Stimulated activated CD8-positive, alpha-beta memory T cell treated with anti-CD3 and anti-CD28 coated beads, Interleukin-4, amount 100 ng/mL, for 1 hour (primary cell): ENCODE data around the gene NUDT14.

Experiments used
- DNase-seq, 2 donors: peaks; one replicate each; pipeline ENCODE4 v3.0.0-alpha.2; 2020; ENCODE audit warnings: low read depth in 2 of 2, low spot score in 1 of 2

The NUDT14 gene

GRCh38 chr14:105161309-105161708 is 19.8 kb downstream of the NUDT14 start:
- no peak for DNase-seq

- DNase-seq, result no peak
These were observed 20.3 kb downstream of the NUDT14 start for GRCh38 chr14:105160776-105161175.

DNA sequence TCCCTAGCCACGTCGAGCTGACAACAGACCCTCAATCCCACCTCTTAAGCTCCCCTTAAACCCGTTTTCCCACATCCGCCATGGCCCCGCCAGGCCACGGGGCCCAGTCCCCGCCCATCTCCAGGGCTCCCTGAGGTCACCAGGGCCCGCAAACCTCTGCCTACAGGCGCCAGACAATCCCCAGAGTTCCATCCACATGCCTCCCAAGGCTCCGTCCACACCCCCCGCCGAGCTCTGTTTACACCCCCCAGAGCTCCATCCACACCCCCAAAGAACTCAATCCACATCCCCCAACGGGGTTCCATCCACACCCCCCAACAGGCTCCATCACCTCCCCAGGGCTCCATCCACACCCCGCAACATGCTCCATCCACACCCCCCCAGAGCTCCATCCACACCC is 21.8 kb downstream of the NUDT14 start:
- no peak for DNase-seq

GRCh38 chr14:105158794-105159193 is 22.3 kb downstream of the NUDT14 start:
- DNase-seq, result no peak

DNA sequence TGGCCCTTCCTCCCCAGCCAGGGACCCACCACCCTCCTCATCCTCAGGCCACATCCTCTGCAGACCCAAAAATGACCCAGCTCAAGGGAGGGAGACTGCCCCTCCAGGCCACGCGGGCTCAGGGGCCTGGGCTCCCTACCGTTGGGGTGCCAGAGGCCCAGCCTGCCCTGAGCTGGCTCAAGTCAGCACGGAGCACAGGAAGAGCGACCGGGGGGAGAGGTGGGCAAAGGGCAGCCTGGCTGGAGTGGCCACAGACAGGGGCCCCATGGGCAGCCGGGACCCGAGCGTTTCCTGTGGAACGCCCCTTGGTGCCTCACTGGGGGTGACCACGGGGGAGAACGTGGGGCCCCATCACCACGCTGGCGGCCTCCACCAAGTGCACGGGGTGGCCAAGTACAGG is 23.2 kb downstream of the NUDT14 start:
- DNase-seq, result no peak

- no peak for DNase-seq
These were observed 24.4 kb downstream of the NUDT14 start for GRCh38 chr14:105156414-105157375.

- no peak for DNase-seq
These were observed 25.3 kb downstream of the NUDT14 start for GRCh38 chr14:105155681-105156413.

- DNase-seq, result no peak
These were observed 26.0 kb downstream of the NUDT14 start for GRCh38 chr14:105155071-105155651.

DNA sequence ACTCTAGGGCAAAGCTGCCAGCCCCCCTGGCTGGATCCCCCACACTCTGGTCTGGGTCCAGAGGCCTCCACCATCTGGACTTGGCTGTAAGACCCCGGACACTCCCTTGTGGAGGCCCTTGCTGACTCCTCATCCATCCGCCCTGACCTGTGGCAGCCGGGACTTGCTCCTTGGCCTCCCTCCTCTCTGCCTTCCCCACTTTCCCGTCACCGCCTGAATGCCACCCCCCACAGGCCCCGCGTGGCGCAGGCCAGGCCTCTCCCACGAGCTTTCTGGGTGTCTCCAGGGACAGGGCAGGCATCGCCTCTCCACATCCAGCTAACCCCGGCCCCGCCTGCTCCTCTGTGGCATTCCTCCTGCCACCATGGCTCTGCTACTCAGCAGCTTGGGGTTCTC is 26.6 kb downstream of the NUDT14 start:
- DNase-seq, result no peak

- no peak for DNase-seq
These were observed 27.2 kb downstream of the NUDT14 start for GRCh38 chr14:105153739-105154475.

- no peak for DNase-seq
These were observed 27.8 kb downstream of the NUDT14 start for GRCh38 chr14:105153331-105153731.

DNA sequence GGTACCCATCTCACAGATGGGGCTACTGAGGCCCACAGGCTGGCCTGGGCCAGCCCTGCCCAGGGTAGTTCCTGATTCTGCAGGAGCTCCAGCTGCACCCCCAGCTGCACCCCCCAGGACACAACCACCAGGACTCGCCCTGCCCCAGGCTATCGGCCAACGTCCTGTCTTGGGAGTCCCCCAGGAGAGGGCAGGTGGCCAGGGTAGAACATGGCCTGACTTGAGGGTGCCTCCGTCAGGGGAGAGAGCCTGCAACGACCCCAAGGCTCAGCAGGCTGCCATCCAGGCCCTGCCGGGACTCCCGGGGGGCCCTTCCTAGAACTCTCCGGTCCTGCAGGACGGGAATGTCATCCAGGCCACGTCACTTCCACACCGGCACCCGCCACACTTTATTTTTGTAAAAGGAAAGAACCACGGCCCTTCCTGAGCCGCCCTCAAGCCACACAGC is 28.3 kb downstream of the NUDT14 start:
- no peak for DNase-seq

DNA sequence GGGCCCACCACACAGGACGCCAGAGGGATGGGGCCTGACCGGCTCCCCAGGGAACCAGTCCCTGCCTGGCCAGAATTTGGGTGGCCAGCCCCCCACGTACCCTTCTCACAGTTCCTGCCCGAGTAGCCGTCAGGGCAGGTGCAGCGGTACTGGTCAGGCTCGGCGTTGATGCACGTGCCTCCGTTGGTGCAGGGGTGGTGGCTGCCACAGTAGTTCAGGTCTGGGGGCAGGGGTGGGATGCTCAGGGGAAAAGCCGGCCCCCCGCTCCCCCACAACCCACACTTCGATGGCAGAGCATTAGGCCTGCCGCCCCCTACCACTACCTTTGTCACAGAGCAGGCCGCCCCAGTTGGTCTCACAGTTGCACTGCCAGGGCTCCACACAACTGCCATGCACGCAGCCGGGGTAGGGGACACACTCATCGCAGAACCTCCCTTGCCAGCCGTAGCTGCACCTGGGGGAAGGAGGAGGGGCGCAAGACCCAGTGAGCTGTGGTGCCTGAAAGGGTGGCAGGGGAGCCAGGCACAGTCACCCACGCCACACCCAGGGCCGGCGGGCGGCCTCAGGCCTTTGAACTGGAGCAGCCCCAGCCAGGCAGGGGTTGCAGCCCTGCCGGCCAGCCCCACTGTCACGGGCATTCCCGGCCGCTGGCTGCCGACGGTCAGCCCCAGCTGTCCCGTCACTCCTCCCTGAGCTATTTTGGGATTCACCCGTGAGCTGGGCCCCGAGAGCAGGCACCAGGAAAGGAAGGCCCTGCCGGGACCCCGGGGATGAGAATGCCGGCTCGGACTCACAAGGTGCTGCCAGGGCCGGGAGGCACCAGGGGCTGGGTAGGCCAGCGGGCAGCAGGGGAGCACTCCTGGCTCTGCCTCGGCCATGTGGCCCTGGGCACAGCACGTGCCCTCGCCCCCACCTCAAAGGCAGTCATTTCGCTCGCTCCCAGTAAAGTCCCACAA is 29.0 kb downstream of the NUDT14 start:
- no peak for DNase-seq

DNA sequence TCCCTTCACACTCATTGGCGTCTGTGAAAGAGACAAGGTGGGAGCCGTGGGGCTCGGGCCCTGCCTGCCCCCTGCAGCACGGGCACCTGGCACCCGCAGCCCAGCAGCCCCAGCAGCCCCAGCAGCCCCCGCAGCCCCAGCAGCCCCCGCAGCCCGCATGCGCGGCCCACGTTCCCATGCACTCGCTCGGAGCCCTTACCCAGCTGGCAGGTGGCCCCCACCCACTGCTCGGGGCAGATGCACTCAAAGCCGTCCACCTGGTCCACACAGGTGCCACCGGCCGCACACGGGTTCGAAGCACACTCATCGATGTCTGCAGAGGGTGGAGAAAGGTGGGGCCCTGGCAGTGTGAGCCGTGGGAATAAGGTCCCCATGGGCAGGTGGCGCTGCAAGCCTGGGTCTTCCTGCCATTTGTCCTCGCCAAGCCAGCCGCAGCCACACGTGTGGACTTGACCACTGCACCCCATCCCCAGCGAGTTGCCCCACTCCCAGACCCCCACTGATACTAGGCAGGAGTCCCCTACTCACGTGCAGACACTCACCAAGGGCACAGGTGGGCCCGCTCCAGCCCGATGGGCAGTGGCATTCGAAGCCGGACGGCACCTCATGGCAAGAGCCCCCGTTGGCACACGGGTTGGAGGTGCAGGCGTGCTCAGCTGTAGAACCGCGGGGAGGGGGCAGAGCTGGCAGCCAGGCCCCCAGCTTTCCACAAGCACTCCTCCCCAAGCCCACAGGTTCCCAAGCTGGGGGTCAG is 29.9 kb downstream of the NUDT14 start:
- no peak for DNase-seq

- no peak for DNase-seq
These were observed 30.6 kb downstream of the NUDT14 start for GRCh38 chr14:105150368-105151083.

GRCh38 chr14:105150026-105150367 is 31.1 kb downstream of the NUDT14 start:
- no peak for DNase-seq

GRCh38 chr14:105149146-105149781 is 31.8 kb downstream of the NUDT14 start:
- DNase-seq, result no peak

GRCh38 chr14:105148604-105149145 is 32.4 kb downstream of the NUDT14 start:
- DNase-seq, result no peak
